ENCODE measurements around the gene ENTPD7.

GRCh38 chr10:99660662-99661376, 1.5 kb downstream of the ENTPD7 start:
- no peak for TF ChIP-seq POLR2A (IDR thresholded peaks at IDR 0.05; ENCODE audit: low read length)
- no peak for TF ChIP-seq GATA1 (IDR thresholded peaks at IDR 0.05; ENCODE audit: low read depth, low read length)

Measured in erythroblast (primary cell).